RWPE2 (cell line): ENCODE results near the gene RPTOR.

ENCODE experiments used
- ATAC-seq: fragments of 200-7000 bp; cut with Tn5 transposase; 3 replicates; pipeline ENCODE4 v1.9.1; 2021; ENCODE audit warnings: low read depth
- DNase-seq: peaks from one replicate; pipeline ENCODE4 v3.0.0-alpha.2; 2020; ENCODE audit warnings: low spot score
- H3K27ac ChIP-seq: fragments of 450-650 bp; 2 replicates; pipeline ENCODE4 v1.5.1; 2017; ENCODE audit warnings: mild to moderate bottlenecking; ENCODE audit not compliant: poor library complexity, severe bottlenecking
- H3K27me3 ChIP-seq: fragments of 250-450 bp; sonication (Bioruptor Pico); 2 replicates; pipeline ENCODE4 v1.5.1; 2021; ENCODE audit warnings: mild to moderate bottlenecking, moderate library complexity; ENCODE audit not compliant: insufficient read depth, poor library complexity, severe bottlenecking
- H3K36me3 ChIP-seq: fragments of 250-450 bp; sonication (Bioruptor Pico); 2 replicates; pipeline ENCODE4 v1.5.1; 2020; ENCODE audit warnings: low read depth, mild to moderate bottlenecking, moderate library complexity
- H3K4me1 ChIP-seq: fragments of 250-450 bp; sonication (Bioruptor Pico); 2 replicates; pipeline ENCODE4 v1.5.1; 2021; ENCODE audit warnings: mild to moderate bottlenecking, moderate library complexity; ENCODE audit not compliant: insufficient read depth, poor library complexity, severe bottlenecking
- H3K4me3 ChIP-seq: fragments of 250-450 bp; sonication (Bioruptor Pico); 2 replicates; pipeline ENCODE4 v1.5.1; 2021; ENCODE audit warnings: mild to moderate bottlenecking, moderate library complexity; ENCODE audit not compliant: severe bottlenecking
- H3K9me3 ChIP-seq: fragments of 250-450 bp; sonication (Bioruptor Pico); 2 replicates; pipeline ENCODE4 v1.5.1; 2021; ENCODE audit warnings: mild to moderate bottlenecking, moderate library complexity; ENCODE audit not compliant: severe bottlenecking
- TF ChIP-seq, protein P1 (sequence below): fragments of 450-650 bp; IDR thresholded peaks from one replicate; pipeline ENCODE4 v1.5.1; 2017; ENCODE audit warnings: mild to moderate bottlenecking, moderate library complexity; ENCODE audit not compliant: poor library complexity, severe bottlenecking

The RPTOR gene

GRCh38 chr17:80859002-80859941 is 314.6 kb downstream of the RPTOR start:
- peak; percentile 42 for ATAC-seq
- peaks cover 26% of the 10 kb centered on the region for H3K36me3 ChIP-seq
- H3K9me3 ChIP-seq = no peaks in the 10 kb centered on the region
- peak overlapping the region; percentile 96 for H3K27ac ChIP-seq
- no peak overlapping the region for H3K4me3 ChIP-seq
- H3K4me1 ChIP-seq = peaks cover 49% of the 10 kb centered on the region
- peak; percentile 92 for DNase-seq
- TF ChIP-seq, protein P1, sequence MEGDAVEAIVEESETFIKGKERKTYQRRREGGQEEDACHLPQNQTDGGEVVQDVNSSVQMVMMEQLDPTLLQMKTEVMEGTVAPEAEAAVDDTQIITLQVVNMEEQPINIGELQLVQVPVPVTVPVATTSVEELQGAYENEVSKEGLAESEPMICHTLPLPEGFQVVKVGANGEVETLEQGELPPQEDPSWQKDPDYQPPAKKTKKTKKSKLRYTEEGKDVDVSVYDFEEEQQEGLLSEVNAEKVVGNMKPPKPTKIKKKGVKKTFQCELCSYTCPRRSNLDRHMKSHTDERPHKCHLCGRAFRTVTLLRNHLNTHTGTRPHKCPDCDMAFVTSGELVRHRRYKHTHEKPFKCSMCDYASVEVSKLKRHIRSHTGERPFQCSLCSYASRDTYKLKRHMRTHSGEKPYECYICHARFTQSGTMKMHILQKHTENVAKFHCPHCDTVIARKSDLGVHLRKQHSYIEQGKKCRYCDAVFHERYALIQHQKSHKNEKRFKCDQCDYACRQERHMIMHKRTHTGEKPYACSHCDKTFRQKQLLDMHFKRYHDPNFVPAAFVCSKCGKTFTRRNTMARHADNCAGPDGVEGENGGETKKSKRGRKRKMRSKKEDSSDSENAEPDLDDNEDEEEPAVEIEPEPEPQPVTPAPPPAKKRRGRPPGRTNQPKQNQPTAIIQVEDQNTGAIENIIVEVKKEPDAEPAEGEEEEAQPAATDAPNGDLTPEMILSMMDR = peak; percentile 52
- H3K27me3 ChIP-seq = no peaks in the 10 kb centered on the region

GRCh38 chr17:80860101-80860671 is 315.5 kb downstream of the RPTOR start:
- Histone ChIP-seq H3K27ac (peak overlapping the region; percentile 96), H3K9me3 (no peaks in the 10 kb centered on the region), H3K27me3 (no peaks in the 10 kb centered on the region), H3K4me3 (no peak overlapping the region), H3K4me1 (peaks cover 46% of the 10 kb centered on the region), H3K36me3 (peaks cover 23% of the 10 kb centered on the region)
- TF ChIP-seq, protein P1 = no peak
- ATAC-seq (no peak), DNase-seq (peak; percentile 63)

- peaks cover 41% of the 10 kb centered on the region for H3K4me1 ChIP-seq
- no peak for ATAC-seq
- H3K4me3 ChIP-seq = no peak overlapping the region
- no peaks in the 10 kb centered on the region for H3K27me3 ChIP-seq
- H3K36me3 ChIP-seq = peaks cover 20% of the 10 kb centered on the region
- H3K27ac ChIP-seq = peak overlapping the region; percentile 96
- no peaks in the 10 kb centered on the region for H3K9me3 ChIP-seq
- TF ChIP-seq, protein P1 = no peak
- peak; percentile 21 for DNase-seq
Measured at GRCh38 chr17:80860703-80861417, 316.2 kb downstream of the RPTOR start.

DNA sequence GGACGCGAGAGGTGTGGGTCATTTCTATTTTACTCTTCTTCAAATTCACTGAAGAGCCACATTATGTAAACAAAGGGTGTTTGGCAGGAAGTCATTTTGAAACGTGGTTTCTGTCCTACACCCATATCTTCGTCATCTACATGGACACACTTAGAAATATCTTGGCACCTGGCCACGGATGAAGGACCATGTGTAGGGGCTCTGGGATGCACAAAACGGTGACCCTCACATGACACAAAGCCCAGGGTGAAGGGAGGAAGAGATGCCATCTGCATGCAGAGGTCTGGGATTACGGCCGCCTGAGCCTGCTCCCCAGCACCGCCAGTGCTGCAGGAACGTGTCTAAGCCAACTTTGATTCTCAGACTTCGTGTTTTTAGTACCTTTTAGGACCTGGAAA is 316.8 kb downstream of the RPTOR start:
- peak; percentile 30 for DNase-seq
- ATAC-seq = no peak
- Histone ChIP-seq H3K4me3 (no peak overlapping the region), H3K27ac (peak overlapping the region; percentile 96), H3K36me3 (peaks cover 17% of the 10 kb centered on the region), H3K27me3 (no peaks in the 10 kb centered on the region), H3K9me3 (no peaks in the 10 kb centered on the region), H3K4me1 (peaks cover 37% of the 10 kb centered on the region)
- TF ChIP-seq, protein P1 = no peak
